Measurements from ENCODE around the gene RTN4. TPM values are rescaled to one million over a fixed set of nuclear protein-coding genes. Genes with fewer than 3 reads are reported as not detected.

Gene RTN4
- total and polyA plus RNA-seq, 4 donors, result 168 to 311 (median 230) TPM

DNA sequence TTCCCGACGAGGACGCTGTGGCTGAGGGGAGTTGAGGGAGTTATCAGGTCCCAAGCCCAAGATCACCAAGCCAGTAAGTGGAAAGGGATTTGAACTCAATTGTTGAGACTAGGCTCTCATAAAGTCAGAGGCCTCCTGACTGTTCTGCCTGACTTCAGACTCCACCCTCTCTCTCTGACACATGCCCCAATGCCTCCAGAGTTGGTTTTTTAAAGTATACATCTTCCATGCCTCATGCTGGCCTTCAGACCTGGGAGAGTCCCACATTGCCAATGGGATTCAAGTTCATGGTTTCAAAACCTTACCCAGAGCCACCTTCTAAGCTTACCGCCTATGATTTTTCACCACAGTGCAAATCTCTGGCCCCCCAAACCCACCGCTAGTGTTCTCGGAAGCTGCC lies 100.8 kb downstream of the RTN4 start:
- Histone ChIP-seq H3K9ac (ENCODE audit: insufficient read depth in 1 of 2, low read length in 2 of 2) (no peak overlapping the region), H3K9me3 (ENCODE audit: control insufficient read depth in 4 of 4, insufficient read depth in 3 of 4, low read length in 3 of 4) (no peaks in the 10 kb centered on the region), H3K27me3 (ENCODE audit: control insufficient read depth in 3 of 3, insufficient read depth in 3 of 3, low read length in 2 of 3) (no peaks in the 10 kb centered on the region), H3K4me1 (ENCODE audit: control insufficient read depth in 5 of 5, insufficient read depth in 5 of 5, low read length in 5 of 5) (peaks cover 0 to 12% (median 7%) of the 10 kb centered on the region in 5 donors), H3K36me3 (ENCODE audit: control insufficient read depth in 4 of 4, insufficient read depth in 4 of 4, low read length in 4 of 4) (no peaks in the 10 kb centered on the region), H3K27ac (ENCODE audit: low read depth in 1 of 2, low read length in 1 of 2) (no peak overlapping the region), H3K4me3 (no peak overlapping the region)
- TF ChIP-seq, protein P1, sequence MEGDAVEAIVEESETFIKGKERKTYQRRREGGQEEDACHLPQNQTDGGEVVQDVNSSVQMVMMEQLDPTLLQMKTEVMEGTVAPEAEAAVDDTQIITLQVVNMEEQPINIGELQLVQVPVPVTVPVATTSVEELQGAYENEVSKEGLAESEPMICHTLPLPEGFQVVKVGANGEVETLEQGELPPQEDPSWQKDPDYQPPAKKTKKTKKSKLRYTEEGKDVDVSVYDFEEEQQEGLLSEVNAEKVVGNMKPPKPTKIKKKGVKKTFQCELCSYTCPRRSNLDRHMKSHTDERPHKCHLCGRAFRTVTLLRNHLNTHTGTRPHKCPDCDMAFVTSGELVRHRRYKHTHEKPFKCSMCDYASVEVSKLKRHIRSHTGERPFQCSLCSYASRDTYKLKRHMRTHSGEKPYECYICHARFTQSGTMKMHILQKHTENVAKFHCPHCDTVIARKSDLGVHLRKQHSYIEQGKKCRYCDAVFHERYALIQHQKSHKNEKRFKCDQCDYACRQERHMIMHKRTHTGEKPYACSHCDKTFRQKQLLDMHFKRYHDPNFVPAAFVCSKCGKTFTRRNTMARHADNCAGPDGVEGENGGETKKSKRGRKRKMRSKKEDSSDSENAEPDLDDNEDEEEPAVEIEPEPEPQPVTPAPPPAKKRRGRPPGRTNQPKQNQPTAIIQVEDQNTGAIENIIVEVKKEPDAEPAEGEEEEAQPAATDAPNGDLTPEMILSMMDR (IDR thresholded peaks at IDR 0.05; ENCODE audit: control extremely low read depth, extremely low read depth), result no peak
- ATAC-seq (ENCODE audit: insufficient read depth, low FRiP score), result no peak
- WGBS, 2 donors, result 98% methylated on average over 6 of the region's 6 CpGs
- DNase-seq, result no peak

DNA sequence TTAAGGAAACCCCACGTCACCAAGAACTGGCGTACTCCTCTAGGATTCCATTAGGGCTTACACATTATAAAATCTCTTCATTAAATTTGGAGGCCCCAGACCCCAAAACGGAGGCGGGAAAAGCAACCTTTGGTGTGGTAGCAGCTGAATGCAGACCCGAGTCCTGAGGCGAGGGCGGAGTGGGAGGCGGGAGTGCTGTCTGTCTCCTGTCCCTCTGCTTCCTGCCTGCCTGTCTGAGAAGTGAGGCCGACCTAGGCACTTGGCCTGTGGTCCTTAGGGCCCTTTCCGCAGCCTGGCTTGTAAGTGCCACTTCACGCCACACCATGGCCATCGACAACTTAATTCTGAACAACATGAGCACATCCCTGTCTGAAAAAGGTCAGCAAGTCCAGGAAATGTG lies 102.1 kb downstream of the RTN4 start:
- Histone ChIP-seq H3K9me3 (ENCODE audit: control insufficient read depth in 4 of 4, insufficient read depth in 3 of 4, low read length in 3 of 4) (no peaks in the 10 kb centered on the region), H3K4me3 (no peak overlapping the region), H3K4me1 (ENCODE audit: control insufficient read depth in 5 of 5, insufficient read depth in 5 of 5, low read length in 5 of 5) (peaks cover 0 to 12% (median 7%) of the 10 kb centered on the region in 5 donors), H3K9ac (ENCODE audit: insufficient read depth in 1 of 2, low read length in 2 of 2) (no peak overlapping the region), H3K27ac (ENCODE audit: low read depth in 1 of 2, low read length in 1 of 2) (no peak overlapping the region), H3K36me3 (ENCODE audit: control insufficient read depth in 4 of 4, insufficient read depth in 4 of 4, low read length in 4 of 4) (no peaks in the 10 kb centered on the region), H3K27me3 (ENCODE audit: control insufficient read depth in 3 of 3, insufficient read depth in 3 of 3, low read length in 2 of 3) (no peaks in the 10 kb centered on the region)
- 86 to 88% methylated on average over 12 of the region's 12 CpGs for WGBS, 2 donors
- DNase-seq (no peak), ATAC-seq (ENCODE audit: insufficient read depth, low FRiP score) (no peak)
- TF ChIP-seq, protein P1 (IDR thresholded peaks at IDR 0.05; ENCODE audit: control extremely low read depth, extremely low read depth), result no peak

DNA sequence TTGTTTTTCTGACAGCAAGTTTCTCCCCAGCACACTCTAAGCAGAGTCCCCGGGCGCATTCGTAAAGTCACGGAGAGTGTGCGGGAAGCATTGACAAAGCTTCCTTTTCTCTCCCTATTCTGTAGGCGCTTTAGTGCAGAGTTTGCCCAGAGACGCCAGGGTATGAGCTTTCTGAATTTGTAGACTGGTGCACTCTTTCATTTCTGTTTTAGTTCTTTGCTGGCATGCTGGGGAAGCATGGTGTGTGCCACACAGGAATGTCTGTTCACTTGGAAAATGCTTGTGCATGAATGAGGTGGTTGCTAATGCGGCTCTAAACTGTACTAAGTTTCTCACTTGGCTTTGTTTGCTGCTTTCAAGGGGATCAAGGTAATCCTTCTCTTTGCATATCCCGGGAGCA lies 102.6 kb downstream of the RTN4 start:
- Histone ChIP-seq H3K27me3 (ENCODE audit: control insufficient read depth in 3 of 3, insufficient read depth in 3 of 3, low read length in 2 of 3) (no peaks in the 10 kb centered on the region), H3K4me1 (ENCODE audit: control insufficient read depth in 5 of 5, insufficient read depth in 5 of 5, low read length in 5 of 5) (peaks cover 0 to 12% (median 8%) of the 10 kb centered on the region in 5 donors), H3K9me3 (ENCODE audit: control insufficient read depth in 4 of 4, insufficient read depth in 3 of 4, low read length in 3 of 4) (no peaks in the 10 kb centered on the region), H3K9ac (ENCODE audit: insufficient read depth in 1 of 2, low read length in 2 of 2) (no peak overlapping the region), H3K36me3 (ENCODE audit: control insufficient read depth in 4 of 4, insufficient read depth in 4 of 4, low read length in 4 of 4) (no peaks in the 10 kb centered on the region), H3K4me3 (no peak overlapping the region), H3K27ac (ENCODE audit: low read depth in 1 of 2, low read length in 1 of 2) (no peak overlapping the region)
- ATAC-seq (ENCODE audit: insufficient read depth, low FRiP score), result no peak
- no peak for DNase-seq
- WGBS, 2 donors, result 93 to 96% methylated on average over 9 of the region's 9 CpGs
- TF ChIP-seq, protein P1 (IDR thresholded peaks at IDR 0.05; ENCODE audit: control extremely low read depth, extremely low read depth), result no peak

DNA sequence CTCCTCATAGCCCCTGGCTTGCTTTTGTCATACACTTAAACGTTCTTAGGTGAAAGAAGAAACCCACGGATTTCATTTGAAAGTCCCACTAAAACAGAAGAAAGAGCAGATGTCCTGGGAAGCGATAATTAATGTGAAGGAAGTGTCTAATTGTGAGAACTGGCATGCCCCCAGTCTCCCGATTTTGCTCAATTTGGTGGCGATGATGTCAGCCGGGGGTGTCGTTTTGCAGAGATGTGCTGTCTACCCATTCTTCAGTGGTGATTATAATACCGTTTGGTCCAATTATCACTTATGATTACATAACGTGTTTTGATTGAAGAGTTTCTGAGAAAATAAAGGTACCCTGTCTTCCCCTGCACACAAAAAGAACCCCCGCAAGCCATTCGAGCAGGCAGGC lies 103.1 kb downstream of the RTN4 start:
- WGBS, 2 donors, result 90 to 92% methylated on average over 11 of the region's 11 CpGs
- H3K27ac ChIP-seq (ENCODE audit: low read depth in 1 of 2, low read length in 1 of 2), result no peak overlapping the region
- TF ChIP-seq, protein P1 (IDR thresholded peaks at IDR 0.05; ENCODE audit: control extremely low read depth, extremely low read depth), result no peak
- no peaks in the 10 kb centered on the region for H3K9me3 ChIP-seq (ENCODE audit: control insufficient read depth in 4 of 4, insufficient read depth in 3 of 4, low read length in 3 of 4)
- H3K36me3 ChIP-seq (ENCODE audit: control insufficient read depth in 4 of 4, insufficient read depth in 4 of 4, low read length in 4 of 4), result no peaks in the 10 kb centered on the region
- no peaks in the 10 kb centered on the region for H3K27me3 ChIP-seq (ENCODE audit: control insufficient read depth in 3 of 3, insufficient read depth in 3 of 3, low read length in 2 of 3)
- DNase-seq, result no peak
- H3K9ac ChIP-seq (ENCODE audit: insufficient read depth in 1 of 2, low read length in 2 of 2), result no peak overlapping the region
- H3K4me1 ChIP-seq (ENCODE audit: control insufficient read depth in 5 of 5, insufficient read depth in 5 of 5, low read length in 5 of 5), result peaks cover 0 to 12% (median 11%) of the 10 kb centered on the region in 5 donors
- ATAC-seq (ENCODE audit: insufficient read depth, low FRiP score), result no peak
- H3K4me3 ChIP-seq, result no peak overlapping the region

Data from lung (tissue), 12 donors.